ENCODE data around the gene EDC3.

EDC3 gene

GRCh38 chr15:74613953-74614743 is 81.7 kb downstream of the EDC3 start:
- Histone ChIP-seq H3K27ac (peak overlapping the region; percentile 94), H3K9me3 (no peaks in the 10 kb centered on the region), H3K27me3 (no peaks in the 10 kb centered on the region), H3K4me1 (ENCODE audit: control insufficient read depth in 1 of 2, insufficient read depth in 1 of 2, low read depth in 1 of 2, low read length in 1 of 2) (peaks cover 23 to 29% of the 10 kb centered on the region in 2 experiments), H3K36me3 (peaks cover 15% of the 10 kb centered on the region), H3K4me3 (ENCODE audit: low read depth in 1 of 2, low read length in 1 of 2) (peak overlapping the region; percentile 84 to 99)
- TF ChIP-seq CTCF (IDR thresholded peaks at IDR 0.05): no peak

- Histone ChIP-seq H3K9me3 (no peaks in the 10 kb centered on the region), H3K4me1 (ENCODE audit: control insufficient read depth in 1 of 2, insufficient read depth in 1 of 2, low read depth in 1 of 2, low read length in 1 of 2) (peaks cover 23 to 29% of the 10 kb centered on the region in 2 experiments), H3K27ac (peak overlapping the region; percentile 94), H3K4me3 (ENCODE audit: low read depth in 1 of 2, low read length in 1 of 2) (no peak overlapping the region), H3K36me3 (peaks cover 8% of the 10 kb centered on the region), H3K27me3 (no peaks in the 10 kb centered on the region)
- TF ChIP-seq CTCF (IDR thresholded peaks at IDR 0.05): no peak
Measured at GRCh38 chr15:74613089-74613952, 82.5 kb downstream of the EDC3 start.

DNA sequence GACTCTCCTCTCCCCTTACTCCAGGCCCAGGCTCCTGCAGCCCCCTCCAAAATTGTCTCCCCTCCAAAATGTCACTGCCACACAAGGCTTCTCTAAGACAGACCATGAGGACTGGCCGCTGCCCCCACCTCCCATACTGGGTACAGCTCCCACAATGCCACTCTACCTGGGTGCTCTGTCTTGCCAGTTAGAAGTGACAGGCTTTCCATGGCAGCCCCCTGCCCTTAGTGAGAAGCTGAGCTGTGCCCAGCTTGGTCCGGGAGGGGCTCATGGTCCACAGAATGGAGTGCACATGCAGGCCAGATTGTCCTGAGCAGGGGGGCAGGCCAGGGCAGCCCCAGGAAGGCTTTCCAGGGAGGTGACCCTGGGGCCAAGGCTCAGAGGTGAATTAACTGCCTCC is 83.1 kb downstream of the EDC3 start:
- Histone ChIP-seq H3K9me3 (no peaks in the 10 kb centered on the region), H3K27me3 (no peaks in the 10 kb centered on the region), H3K27ac (no peak overlapping the region), H3K4me3 (ENCODE audit: low read depth in 1 of 2, low read length in 1 of 2) (no peak overlapping the region), H3K4me1 (ENCODE audit: control insufficient read depth in 1 of 2, insufficient read depth in 1 of 2, low read depth in 1 of 2, low read length in 1 of 2) (peaks cover 19 to 24% of the 10 kb centered on the region in 2 experiments), H3K36me3 (peaks cover 3% of the 10 kb centered on the region)
- no peak for TF ChIP-seq CTCF (IDR thresholded peaks at IDR 0.05)

DNA sequence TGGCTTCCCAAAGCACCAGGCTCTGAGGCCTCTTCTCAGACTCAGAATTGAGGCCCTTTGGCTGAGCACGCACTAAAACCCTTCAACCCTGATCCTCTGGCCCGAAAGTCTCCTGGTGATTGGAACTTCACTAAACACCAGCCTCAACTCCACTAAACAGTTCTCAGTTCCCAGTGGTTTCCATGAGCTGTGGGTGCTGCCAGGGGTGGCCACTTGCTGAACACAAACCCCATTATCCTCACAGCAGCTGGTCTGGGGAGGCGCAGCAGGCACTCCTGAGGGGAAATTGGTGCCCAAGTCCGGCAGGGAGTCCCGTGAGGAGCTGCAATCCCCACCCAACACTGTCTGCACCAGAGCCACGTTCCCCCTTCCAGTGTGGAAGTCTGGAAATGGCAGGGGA is 84.0 kb downstream of the EDC3 start:
- no peaks in the 10 kb centered on the region for H3K9me3 ChIP-seq
- TF ChIP-seq CTCF (IDR thresholded peaks at IDR 0.05): no peak
- H3K36me3 ChIP-seq: no peaks in the 10 kb centered on the region
- no peak overlapping the region for H3K4me3 ChIP-seq (ENCODE audit: low read depth in 1 of 2, low read length in 1 of 2)
- no peak overlapping the region for H3K27ac ChIP-seq
- H3K4me1 ChIP-seq (ENCODE audit: control insufficient read depth in 1 of 2, insufficient read depth in 1 of 2, low read depth in 1 of 2, low read length in 1 of 2): peaks cover 11 to 16% of the 10 kb centered on the region in 2 experiments
- no peaks in the 10 kb centered on the region for H3K27me3 ChIP-seq

- Histone ChIP-seq H3K4me1 (ENCODE audit: control insufficient read depth in 1 of 2, insufficient read depth in 1 of 2, low read depth in 1 of 2, low read length in 1 of 2) (peaks cover 6 to 11% of the 10 kb centered on the region in 2 experiments), H3K4me3 (ENCODE audit: low read depth in 1 of 2, low read length in 1 of 2) (no peak overlapping the region), H3K27me3 (no peaks in the 10 kb centered on the region), H3K36me3 (no peaks in the 10 kb centered on the region), H3K9me3 (no peaks in the 10 kb centered on the region), H3K27ac (no peak overlapping the region)
- TF ChIP-seq CTCF (IDR thresholded peaks at IDR 0.05): no peak
Measured at GRCh38 chr15:74611341-74611740, 84.5 kb downstream of the EDC3 start.
